Calu3 (cell line): ENCODE results near the gene PLLP. TPM values are rescaled to one million over a fixed set of nuclear protein-coding genes. Genes with fewer than 3 reads are reported as not detected.
"Not testable (repeated sequence)": the region's sequence is repeated elsewhere in the genome, so short reads cannot be mapped to it uniquely, and the experiment has no call there.

Experiments used
- BruUV-seq: library from RNA; stranded (reverse); fragments of 400-500 nt; replicated peaks from 2 replicates; lab custom pipeline; 2021; lab: Mats Ljungman, UMichigan
- CTCF ChIA-PET: fragments of 300-600 bp; sonication (Branson Sonifier 250); formaldehyde crosslinking; loops from one replicate; lab custom pipeline; 2022; ENCODE audit warnings: antibody characterized with exemption; lab: Charles Lee
- DNase-seq: peaks from one replicate; pipeline ENCODE4 v3.0.0; 2022
- H3K27ac Mint-ChIP-seq: one replicate; pipeline ENCODE4 v1.8.0; 2022; ENCODE audit warnings: mixed read lengths; ENCODE audit not compliant: unreplicated experiment
- H3K27me3 Mint-ChIP-seq: one replicate; pipeline ENCODE4 v1.8.0; 2022; ENCODE audit warnings: mixed read lengths; ENCODE audit not compliant: unreplicated experiment
- H3K36me3 Mint-ChIP-seq: one replicate; pipeline ENCODE4 v1.8.0; 2022; ENCODE audit warnings: mild to moderate bottlenecking, moderate library complexity, mixed read lengths; ENCODE audit not compliant: insufficient read depth, unreplicated experiment
- H3K4me1 Mint-ChIP-seq: one replicate; pipeline ENCODE4 v1.8.0; 2022; ENCODE audit warnings: mild to moderate bottlenecking, low read depth, mixed read lengths; ENCODE audit not compliant: unreplicated experiment
- H3K4me3 Mint-ChIP-seq: one replicate; pipeline ENCODE4 v1.8.0; 2022; ENCODE audit warnings: mild to moderate bottlenecking, low read depth, moderate library complexity, mixed read lengths; ENCODE audit not compliant: unreplicated experiment
- H3K9me3 Mint-ChIP-seq: one replicate; pipeline ENCODE4 v1.8.0; 2022; ENCODE audit warnings: low read depth, mixed read lengths; ENCODE audit not compliant: unreplicated experiment
- CTCF ChIP-seq: fragments of 200-600 bp; IDR thresholded peaks from one replicate; pipeline ENCODE4 v1.8.0; 2022; ENCODE audit warnings: antibody characterized with exemption; ENCODE audit not compliant: unreplicated experiment
- intact Hi-C: fragments of 100-400 bp; cut with micrococcal nuclease; formaldehyde crosslinking; loops from one replicate; pipeline ENCODE4 v1.10.0; 2022; ENCODE audit not compliant: unreplicated experiment
- total RNA-seq: library from RNA; stranded (reverse); gene quantifications from 2 replicates; pipeline ENCODE4 v1.2.3, GENCODE V29; 2022

Gene PLLP
- total RNA-seq, 1 experiment from 2014 or later = 38.3 TPM

GRCh38 chr16:57268804-57269800 is 15.4 kb downstream of the PLLP start:
- intact Hi-C loops = no loop called here
- TF ChIP-seq CTCF = no peak
- peaks cover 12% of the 10 kb centered on the region for H3K36me3 Mint-ChIP-seq
- no peaks in the 10 kb centered on the region for H3K27me3 Mint-ChIP-seq
- H3K27ac Mint-ChIP-seq = peak overlapping the region; percentile 10
- H3K4me1 Mint-ChIP-seq = peaks cover 46% of the 10 kb centered on the region
- DNase-seq = peak; percentile 81
- CTCF ChIA-PET = interaction anchor here (0.5 to 1.9 kb wide), 2 partner anchors 10 to 16 kb away, joined by 3 to 6 read pairs; no protein-coding TSS in a partner anchor
- no TSS peak for BruUV-seq
- no peaks in the 10 kb centered on the region for H3K9me3 Mint-ChIP-seq
- no peak overlapping the region for H3K4me3 Mint-ChIP-seq

DNA sequence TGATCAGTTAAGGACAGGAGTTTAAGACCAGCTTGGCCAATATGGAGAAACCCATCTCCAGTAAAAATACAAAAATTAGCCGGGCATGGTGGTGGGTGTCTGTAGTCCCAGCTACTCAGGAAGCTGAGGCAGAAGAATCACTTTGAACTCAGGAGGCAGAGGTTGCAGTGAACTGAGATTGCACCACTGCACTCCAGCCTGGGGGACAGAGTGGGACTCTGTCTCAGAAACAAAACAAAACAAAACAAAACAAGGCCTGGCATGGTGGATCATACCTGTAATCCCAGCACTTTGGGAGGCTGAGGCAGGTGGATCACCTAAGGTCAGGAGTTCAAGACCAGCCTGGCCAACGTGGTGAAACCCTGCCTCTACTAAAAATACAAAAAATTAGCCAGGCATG is 17.1 kb downstream of the PLLP start:
- intact Hi-C loops, DNase-seq, H3K27ac Mint-ChIP-seq, H3K27me3 Mint-ChIP-seq, H3K4me3 Mint-ChIP-seq, H3K9me3 Mint-ChIP-seq, BruUV-seq: not testable (repeated sequence)
- Mint-ChIP-seq H3K36me3 (peaks cover 19% of the 10 kb centered on the region), H3K4me1 (peaks cover 46% of the 10 kb centered on the region)
- CTCF ChIA-PET = interaction anchor here (1.7 kb wide), 1 partner anchor 15 kb away, joined by 5 read pairs; no protein-coding TSS in a partner anchor

- BruUV-seq = TSS peak; percentile 84
- CTCF ChIA-PET = interaction anchor here (0.7 to 1.7 kb wide), 5 partner anchors 13 to 1324 kb away, joined by 3 to 8 read pairs (median 4); no protein-coding TSS in a partner anchor
- Mint-ChIP-seq H3K36me3 (peaks cover 19% of the 10 kb centered on the region), H3K4me1 (peaks cover 50% of the 10 kb centered on the region), H3K4me3 (peak overlapping the region; percentile 32), H3K9me3 (no peaks in the 10 kb centered on the region), H3K27ac (peak overlapping the region; percentile 46), H3K27me3 (no peaks in the 10 kb centered on the region)
- intact Hi-C loops = no loop called here
- peak; percentile 25 for DNase-seq
- no peak for TF ChIP-seq CTCF
Observed at GRCh38 chr16:57266531-57267260, 17.8 kb downstream of the PLLP start.

GRCh38 chr16:57265850-57266530 is 18.5 kb downstream of the PLLP start:
- peak overlapping the region; percentile 32 for H3K4me3 Mint-ChIP-seq
- DNase-seq = peak; percentile 65
- H3K27me3 Mint-ChIP-seq = no peaks in the 10 kb centered on the region
- intact Hi-C loops = no loop called here
- BruUV-seq = no TSS peak
- TF ChIP-seq CTCF = no peak
- peaks cover 57% of the 10 kb centered on the region for H3K4me1 Mint-ChIP-seq
- CTCF ChIA-PET = interaction anchor here (0.7 to 1.7 kb wide), 5 partner anchors 14 to 1325 kb away, joined by 3 to 8 read pairs (median 4); no protein-coding TSS in a partner anchor
- no peaks in the 10 kb centered on the region for H3K9me3 Mint-ChIP-seq
- H3K36me3 Mint-ChIP-seq = peaks cover 19% of the 10 kb centered on the region
- peak overlapping the region; percentile 62 for H3K27ac Mint-ChIP-seq
